Uterus (tissue), 2 donors: ENCODE results near the gene FAR2.

Experiments used
- CTCF ChIP-seq, 4 experiments: fragments of 200-600 bp in 2 of 4; fragments of 450-650 bp in 2 of 4; sonication (generic) in 2 of 4; IDR thresholded peaks; one replicate each; pipeline ENCODE4 v1.5.1; 2016 to 2019; ENCODE audit warnings: antibody characterized with exemption in 4 of 4, mild to moderate bottlenecking in 2 of 4, moderate library complexity in 1 of 4
- POLR2A ChIP-seq, 2 donors: fragments of 450-650 bp; IDR thresholded peaks; one replicate each; pipeline ENCODE4 v1.6.1; 2016; ENCODE audit warnings: antibody characterized with exemption in 2 of 2, mild to moderate bottlenecking in 1 of 2, moderate library complexity in 1 of 2

GRCh38 chr12:29226616-29227015, 77.5 kb downstream of the FAR2 start:
- TF ChIP-seq CTCF (IDR thresholded peaks at IDR 0.05) (no peak), POLR2A (IDR thresholded peaks at IDR 0.05) (no peak)
